CD4-positive, alpha-beta T cell treated with Interleukin-12 subunit alpha and Interleukin-12 subunit beta, for 1 hour (primary cell): ENCODE data around the gene APPL2.

Experiments
- DNase-seq: peaks from one replicate; pipeline ENCODE4 v3.0.0-alpha.2; 2020

APPL2 gene

DNA sequence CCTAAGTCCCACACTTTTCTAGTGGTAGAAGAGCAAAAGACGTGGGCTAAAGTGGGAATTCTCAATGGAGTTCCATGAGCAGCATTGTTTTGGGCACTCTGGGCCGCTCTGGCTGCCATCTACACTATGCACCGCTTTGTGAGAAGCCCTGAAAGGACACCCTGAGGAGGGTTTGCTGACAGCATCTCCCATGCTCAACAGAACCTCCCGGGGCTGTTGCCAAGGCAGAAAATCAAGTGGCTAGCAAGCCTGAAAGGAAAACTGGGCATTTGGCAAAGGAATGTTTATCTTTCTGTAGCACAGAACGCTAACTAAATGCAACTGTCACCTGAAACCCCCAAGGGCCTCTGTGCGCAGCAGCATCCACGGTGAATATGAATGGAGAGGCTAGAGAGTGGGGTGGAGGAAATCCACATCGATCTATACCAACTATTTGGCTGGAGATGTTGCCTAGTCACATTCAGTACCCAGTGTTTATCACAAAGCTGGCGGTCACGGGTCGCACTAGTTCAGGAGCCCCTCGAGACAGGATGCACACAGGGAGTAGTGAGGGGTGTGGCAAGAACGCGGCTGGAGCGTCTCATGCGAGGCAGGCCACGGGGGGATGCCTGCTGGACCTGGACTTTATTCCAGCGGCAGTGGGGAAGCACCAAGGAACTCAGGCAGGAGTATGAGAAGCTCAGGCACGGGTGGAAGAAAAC is 14.2 kb downstream of the APPL2 start:
- no peak for DNase-seq

DNA sequence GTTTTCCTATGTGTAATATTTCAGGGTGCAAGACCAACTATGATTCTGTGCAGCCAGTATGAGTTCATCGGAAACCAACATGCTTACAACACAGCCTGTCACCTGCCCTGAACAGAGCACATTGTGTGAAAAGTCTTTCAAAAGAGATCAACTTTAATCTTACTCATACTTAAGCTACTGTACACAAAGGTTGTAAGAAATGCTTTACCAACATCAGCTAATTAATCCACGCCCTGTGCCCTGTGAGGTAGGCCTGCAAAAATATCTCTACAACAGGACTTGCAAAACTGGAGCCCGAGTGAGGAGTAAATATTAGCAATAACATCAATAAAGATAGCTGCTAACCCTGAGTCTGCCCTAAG is 15.1 kb downstream of the APPL2 start:
- no peak for DNase-seq

DNA sequence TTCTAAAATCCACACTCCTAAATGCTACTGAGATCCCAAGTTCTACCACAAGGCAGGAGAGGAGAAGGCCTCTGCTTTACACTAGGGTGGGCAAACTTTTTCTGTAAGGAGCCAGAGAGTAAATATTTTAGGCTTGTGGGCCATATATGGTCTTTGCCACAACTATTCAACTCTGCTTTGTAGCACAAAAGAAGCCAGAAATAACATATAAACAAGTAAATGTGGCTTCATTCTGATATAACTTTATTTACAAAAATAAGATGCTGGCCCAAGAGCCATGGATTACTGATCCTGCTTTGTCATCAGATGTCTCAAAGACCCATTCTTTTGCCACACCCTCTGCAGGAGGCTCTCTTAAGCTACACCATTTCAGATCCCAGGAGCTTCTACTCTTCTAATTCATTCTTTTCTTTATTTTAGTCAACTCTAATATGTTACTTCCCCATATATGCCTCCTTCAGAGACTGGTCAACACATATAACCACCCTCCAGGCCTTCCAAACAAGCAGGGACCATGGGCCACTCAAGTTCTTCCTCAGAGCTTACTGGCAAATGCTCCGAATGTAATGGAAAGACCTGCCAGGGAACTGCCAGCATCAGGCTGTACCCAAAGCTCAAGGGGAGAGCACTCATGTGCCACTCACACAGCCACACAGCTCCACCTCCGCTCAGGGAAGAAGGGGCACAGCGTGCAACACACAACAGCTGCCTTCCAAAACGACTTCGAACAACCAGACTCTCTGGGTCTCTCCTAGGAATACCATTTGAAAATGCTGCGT is 15.6 kb downstream of the APPL2 start:
- no peak for DNase-seq

DNA sequence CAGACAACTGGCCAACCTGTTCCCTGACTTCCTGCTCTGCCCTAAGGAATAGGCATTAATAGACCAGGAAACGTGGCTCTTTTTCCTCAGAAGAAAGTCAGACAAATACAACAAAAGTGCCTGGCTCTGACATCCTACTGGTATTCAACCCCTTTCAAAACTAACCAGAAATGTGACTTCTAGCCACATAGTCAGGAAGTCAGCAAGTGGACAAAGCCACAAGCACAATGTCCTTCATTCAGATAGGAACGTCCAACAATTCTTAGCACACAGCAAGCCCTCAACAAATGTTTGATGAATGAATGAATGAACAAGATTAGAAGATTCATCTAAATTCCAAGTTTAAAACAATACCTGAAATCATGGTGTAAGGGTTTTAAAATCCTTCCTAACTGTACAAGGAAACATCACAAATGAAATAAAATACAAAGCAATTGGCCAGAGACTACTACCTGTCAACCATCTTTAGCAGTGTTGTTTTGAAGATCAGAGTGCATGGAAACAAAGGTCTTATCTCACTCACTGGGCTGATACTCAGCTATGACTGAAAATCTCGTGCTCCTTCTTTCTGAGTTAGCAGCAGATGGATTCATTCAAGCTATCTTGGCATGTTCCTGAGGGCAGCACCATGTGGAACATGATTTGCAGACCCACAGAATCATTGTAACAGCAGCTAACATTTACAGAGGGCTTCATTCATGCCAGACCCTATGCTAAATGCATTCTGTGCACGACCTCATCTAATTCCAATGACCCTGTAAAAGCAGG is 16.5 kb downstream of the APPL2 start:
- no peak for DNase-seq

DNA sequence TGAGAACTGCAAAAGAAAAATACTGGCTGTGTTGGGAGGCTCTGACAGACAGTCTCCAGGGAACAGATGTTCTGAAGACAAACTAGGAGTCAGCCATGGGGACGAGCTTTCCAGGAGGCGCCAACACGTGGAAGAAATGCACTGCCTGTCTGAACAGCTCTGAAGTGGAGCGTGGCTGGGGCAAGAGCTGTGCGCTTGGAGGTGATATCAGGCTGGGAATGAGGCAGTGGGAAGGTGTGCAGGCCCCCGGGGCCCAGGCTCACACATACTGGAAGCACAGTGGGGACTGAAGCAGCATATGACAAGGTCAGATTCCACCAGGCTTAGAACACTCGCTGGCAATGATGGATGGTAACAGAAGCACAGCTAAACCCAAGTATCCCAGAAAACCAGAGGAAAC is 17.5 kb downstream of the APPL2 start:
- DNase-seq = no peak

DNA sequence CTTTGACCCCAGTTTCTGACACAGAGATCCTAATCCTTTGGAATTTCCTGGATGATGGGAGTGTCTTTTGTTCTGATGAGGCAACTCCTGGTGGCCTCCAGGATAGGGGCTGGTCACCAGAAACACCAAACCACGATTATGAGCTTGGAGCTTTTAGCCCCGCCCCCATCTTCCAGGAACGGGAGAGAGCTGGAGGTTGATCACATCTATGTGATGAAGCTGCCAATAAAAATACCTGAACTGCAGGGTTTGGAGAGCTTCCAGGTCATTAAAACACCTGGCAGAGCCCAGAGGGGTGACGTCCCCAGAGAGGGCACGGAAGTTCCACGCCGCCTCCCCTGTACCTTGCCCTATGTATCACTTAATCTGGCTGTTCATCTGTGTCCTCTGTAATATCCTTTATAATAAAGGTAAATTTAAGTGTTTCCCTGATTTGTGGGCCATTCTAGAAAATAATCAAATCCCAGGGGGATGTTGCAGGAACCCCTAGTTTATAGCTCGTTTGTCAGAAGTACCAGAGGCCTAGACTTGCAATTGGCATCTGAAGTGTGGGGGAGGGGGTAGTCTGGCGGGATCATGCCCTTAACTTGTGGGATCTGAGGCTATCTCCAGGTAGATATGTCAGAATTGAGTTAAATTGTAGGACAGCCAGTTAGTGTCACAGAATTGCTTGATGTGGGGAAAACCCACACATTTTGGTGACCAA is 21.2 kb downstream of the APPL2 start:
- no peak for DNase-seq

DNA sequence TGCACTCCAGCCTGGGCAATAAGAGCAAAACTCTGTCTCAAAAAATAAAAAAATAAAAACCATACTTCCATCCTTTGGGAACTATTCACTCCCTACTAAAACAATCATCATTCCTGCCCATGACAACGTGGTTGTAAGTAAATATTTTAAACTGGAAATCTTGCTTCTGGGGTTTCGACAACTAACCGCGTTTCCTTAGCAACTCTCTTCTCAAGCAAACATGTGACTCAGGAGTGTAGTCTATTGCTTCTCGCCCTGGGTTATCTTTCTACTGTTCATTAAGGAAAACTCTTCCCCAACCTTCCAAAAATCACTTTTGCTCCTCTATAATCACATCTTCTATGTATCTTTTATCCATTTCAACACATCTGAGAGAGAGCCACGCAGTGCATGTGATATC is 21.8 kb downstream of the APPL2 start:
- no peak for DNase-seq

DNA sequence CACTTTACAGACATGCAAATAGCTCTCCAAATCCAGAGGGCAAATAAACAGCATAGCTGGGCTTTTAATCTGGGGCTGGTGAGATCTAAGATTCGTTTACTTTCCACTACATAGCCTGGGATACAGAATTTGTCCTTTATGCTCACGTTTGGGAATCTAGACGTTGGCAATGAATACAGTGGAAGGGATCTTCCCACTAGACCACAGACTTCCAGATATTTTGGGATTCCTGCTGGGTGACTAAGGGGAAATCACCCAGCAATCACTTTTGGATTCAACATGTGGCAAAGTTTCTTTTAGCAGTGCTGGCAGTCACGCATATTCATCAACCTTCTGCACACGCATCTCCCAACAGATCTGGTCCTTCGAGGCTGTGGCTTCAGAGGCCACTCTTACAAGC is 23.5 kb downstream of the APPL2 start:
- no peak for DNase-seq

DNA sequence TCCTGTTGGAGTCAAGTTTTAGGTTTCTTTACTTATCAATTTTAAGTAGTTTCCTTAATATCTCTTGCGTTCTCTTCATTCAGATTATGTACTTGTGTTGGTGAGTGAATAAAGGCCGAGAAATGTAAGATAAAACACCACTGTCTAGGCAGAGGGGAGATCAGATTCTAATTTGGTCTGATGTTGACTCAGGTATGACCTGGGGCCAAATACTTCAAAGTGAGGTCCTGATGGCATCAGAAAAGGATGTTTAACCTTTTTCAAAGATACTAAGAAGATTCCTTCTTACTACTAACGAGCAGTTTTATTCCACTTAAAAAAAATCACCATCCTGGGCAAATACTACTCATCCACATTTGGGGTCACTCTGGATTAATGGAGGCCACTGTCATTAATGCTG is 26.9 kb downstream of the APPL2 start:
- no peak for DNase-seq

DNA sequence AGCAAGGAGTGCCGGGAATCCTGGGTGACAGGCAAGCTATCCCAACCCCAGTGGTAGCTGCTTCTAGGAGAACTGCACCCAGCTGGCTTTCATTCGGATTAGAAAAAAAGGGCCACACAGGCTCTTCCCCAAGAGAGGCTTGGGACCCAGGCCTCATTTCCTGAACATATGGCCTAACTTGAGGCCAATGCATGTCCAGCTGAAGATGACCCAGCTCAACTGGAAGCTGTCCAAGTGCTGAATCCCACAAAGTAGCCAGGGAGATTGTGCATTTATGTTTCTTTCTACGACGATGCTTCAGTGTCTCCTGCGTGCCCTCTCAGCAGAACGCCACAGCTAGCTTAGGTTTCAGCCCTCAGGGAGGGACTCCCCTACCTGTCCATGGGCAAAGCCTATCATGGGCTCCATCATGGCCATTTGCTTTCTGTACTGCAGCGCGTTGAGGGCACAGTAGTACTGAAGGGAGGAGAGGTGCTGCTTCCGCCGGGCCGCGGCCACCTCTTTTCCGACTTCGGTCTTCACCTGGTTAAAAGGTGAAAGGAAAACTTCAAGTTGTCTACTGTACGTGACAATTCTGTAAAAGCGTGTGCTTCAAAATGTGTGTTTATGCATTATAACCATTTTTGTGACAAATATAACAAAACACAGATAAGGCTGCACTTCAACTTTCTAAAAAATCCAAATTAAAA is 29.1 kb downstream of the APPL2 start:
- no peak for DNase-seq

DNA sequence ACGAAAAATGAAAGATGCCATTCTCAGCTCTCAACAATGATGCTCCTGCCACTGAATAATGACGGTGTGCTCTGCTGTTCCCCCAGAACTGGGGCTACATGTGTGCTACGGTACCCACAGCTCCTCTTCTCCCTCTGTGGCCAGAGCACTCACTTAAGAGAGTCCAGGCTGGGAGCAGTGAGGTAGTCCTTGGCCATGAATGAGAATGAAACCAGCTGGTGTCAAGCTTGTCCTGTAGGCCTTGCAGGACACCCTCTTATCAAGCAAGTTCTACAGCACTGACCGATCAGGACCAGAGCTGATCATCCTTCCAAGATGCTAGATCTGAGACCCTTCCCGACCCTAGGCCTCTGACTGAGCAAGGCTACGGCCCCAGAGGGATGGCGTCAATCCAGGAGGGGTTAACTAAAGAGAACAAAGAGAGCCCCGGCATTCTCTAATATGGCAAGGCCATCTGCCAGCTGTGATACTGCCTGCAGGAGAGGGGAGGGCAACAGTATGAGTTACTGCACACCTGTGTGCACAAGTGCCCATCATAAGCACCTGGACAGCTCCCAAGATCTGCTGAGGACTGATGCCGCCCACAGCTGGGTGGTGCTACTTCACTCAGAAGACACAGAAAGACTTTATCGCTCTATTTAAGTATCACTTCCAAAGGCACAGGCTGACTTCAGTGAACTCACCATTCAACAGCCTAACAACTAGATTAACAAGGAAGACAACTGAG is 30.5 kb downstream of the APPL2 start:
- no peak for DNase-seq

DNA sequence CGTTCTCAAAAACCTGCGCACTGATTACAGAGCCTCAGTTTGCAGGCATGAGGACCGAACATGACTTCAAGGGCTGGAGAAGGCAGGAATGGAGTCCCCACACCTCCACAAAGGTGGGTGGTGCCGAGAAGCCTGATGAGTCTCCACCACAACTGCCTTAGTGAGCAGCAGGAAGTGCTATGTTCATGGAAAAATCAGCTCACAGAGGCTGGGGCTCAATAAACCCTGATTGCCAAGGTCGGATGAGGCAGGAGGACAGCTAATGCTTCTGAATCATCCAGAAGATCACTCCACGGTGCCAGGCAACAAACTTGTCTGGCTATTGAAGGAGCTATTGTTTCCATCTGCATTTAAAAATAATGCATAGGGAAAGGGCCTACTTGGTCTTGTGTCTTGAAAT is 31.1 kb downstream of the APPL2 start:
- no peak for DNase-seq

DNA sequence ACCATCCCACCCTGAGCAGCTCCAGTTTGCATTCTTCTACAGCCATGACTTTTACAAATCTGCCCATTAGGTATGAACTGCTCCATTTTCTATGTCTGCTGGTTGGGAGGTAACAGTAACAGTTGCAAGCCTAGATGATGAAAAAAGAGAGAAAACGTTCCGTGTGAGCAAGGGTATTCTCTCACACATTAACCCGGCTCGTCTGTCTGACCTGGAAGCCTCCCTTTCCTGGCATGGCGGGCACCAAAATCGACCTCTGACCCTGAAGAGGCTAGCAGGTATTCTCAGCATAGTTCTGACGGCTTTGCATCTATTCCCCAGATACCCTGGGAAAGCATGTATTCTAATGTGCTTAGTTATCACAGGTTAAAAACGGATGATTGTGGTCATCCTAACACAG is 31.8 kb downstream of the APPL2 start:
- no peak for DNase-seq

DNA sequence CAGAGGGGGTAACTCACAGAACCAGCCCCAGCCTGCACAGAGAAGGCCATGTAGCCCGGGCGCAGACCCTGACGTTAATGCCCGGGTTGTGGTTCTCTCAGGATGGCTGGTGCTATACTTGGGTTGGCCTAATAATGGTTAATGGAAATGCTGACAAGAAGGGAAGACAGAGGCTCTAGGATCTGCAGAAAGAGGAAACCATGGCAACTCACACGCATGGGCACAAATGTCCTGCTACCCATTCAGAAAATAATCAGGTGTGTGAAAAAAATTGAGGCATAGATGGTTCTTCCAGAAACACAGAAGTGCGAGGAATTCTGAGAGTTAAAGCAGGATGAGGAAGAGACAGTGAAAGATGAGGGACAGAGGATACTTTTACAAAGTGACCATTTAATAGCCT is 33.8 kb downstream of the APPL2 start:
- DNase-seq = no peak

DNA sequence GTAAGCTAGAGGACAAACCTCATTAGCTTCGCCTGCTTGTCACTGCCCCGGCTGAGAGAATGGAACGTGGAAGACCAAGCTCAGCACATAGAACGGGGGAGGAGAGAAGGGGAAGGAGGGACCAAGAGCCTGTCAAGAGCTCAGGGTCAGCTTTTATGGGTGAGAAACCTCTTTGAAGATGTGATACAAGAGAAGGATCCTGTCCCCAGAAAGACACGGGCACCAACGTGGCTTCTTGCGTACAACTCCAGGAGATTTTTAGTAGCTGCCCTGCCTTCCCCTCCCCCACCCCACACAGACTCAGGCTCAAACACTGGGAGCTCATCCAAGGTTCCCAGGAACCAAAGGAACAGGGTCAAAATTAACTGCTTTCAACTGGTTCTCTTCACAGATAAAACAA is 34.7 kb downstream of the APPL2 start:
- DNase-seq = no peak

DNA sequence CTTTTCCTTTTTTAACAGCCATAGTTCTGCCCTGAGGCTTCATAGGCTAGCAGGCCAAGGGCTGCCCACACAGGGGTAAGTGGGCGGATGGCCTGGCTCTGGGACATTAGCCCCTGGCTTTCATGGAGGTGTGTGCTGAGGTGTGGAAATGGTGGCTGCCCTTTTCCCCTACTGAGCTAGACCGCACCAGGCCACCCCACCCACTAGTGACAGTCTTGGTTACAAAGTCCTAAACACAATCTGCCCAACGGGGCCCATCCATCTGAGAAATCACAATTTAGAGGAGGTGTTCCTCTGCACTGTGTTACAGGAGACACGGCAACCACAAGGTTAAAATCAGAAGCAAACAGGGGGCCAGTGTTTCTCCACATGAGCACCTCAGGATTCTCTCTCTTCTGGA is 35.6 kb downstream of the APPL2 start:
- DNase-seq = no peak

DNA sequence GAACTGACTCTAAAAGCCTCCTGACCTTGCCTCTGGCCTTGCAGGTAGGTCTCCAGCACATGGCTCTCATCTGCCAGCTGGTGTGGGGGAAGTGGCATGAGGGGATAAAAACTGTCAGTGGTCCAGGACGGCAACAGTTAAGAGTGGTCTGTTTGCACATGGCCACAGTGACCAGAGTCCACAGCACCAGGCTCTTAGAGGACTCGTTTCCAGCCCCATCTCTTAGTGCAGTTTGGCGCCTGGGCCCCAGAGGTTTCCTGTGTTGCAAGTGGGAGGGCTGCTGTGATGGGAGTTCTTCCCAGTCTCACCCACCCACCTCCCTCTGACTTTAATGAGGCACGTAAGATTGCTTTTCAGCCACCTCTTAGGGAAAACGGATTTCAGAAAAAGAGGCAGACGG is 37.0 kb downstream of the APPL2 start:
- DNase-seq = no peak

DNA sequence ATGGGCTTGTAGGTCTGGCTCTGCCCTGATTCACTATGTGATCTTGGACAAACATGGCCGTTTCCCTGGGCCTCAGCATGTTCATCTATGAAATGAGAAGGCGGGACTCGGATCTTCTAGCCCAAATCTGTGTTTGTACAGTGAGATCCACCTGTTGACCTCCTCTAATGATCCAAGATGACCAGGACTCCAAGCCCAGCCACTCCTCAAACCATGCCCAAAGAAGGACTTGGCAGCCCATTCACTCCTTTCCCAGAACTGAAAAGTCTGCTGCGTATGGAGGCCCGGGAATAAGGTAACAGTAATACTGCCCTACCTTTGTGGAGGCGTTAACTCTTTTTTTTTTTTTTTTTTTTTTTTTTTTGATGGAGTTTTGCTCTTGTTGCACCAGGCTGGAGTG is 39.9 kb downstream of the APPL2 start:
- DNase-seq = no peak

DNA sequence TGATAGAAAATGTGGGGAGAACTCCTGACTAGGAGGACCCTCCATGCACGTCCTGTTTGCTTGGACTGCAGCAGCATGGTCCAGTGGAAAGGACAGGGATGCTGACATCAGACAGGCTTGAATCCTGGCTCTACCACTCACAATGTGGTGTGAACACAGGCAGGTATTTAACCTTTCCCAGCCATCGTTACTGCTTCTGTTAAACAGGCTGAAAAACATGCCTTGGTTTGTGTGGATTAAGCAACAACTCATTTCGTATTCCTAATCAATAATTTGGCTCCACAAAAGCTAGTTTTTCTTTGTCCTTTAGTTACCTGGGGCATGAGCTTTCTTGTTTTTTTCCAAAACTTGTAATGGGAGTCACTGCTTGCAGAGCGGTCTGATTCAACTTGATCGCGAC is 41.0 kb downstream of the APPL2 start:
- DNase-seq = no peak

DNA sequence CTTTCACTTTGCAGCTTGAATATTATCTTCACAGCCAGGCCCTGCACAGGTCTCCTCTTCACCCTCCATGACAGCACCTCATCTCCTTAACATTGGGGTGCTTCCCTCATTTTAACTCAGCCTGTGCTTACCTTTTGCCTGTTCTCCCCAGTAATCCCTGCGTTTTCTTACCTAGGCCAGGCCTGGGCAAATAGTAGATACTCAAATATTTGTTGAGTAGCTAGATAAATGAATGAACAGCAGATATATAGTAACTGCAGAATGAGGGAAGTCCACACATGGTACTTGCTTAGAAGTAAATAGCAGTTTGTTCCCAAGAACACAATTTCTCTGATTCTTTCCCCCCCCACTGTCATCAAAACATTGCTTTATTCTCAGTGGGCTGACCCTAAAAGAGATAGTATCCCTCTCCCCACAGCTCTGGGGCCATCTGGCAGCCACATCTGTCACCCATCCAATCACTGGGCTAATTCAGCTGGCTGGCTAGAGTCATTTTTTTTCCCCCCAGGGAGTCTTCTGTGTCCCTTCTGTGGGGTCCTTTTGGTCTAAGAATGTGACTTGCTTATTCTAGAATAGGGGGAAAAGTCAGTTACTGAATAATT is 43.2 kb downstream of the APPL2 start:
- no peak for DNase-seq

DNA sequence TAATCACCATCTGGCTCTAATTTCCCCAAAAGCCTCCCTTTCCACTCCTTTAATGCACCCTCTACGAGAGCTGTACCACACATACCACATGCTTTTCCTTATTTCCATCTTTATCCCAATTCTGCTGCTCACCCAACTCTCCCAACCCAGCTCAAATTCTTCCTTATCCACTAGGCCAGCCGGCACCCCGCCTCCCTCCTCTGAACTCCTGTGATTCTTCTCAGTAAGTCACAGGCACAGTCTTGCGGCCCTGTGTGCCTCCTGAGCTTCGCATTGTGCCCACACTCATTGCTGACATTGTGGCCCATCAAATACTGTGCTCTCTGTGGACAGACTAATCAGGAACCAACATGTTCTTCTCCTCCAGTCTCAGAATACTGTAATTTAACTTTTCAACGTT is 45.4 kb downstream of the APPL2 start:
- DNase-seq = no peak

DNA sequence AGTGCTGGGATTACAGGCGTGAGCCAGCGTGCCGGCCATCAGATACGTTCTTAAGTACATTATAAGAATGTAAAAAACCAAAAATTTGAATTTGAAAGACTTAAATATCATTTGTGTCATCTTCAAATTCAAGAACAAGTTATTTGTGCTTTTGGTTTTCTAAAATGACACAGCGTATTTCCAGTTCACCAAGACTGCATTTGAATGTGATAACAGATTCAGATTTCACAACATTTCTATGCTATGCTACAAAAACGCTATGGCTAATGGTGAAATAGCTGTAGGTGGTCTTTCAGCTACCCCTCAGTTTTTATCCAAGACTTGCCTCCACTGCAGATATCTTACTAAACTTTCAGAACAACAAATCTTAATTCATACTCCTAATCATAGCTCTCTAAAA is 46.7 kb downstream of the APPL2 start:
- no peak for DNase-seq
